ENCODE measurements around the gene DCDC2. TPM values are rescaled to one million over a fixed set of nuclear protein-coding genes. Genes with fewer than 3 reads are reported as not detected.

The DCDC2 gene
- total RNA-seq, 2 experiments from 2014 or later = not detected

GRCh38 chr6:24195836-24196597 is 161.8 kb downstream of the DCDC2 start:
- no peaks in the 10 kb centered on the region for H3K4me1 Mint-ChIP-seq
- no peak overlapping the region for H3K4me3 Mint-ChIP-seq
- H3K27me3 Mint-ChIP-seq = peaks cover 16% of the 10 kb centered on the region
- H3K9me3 Mint-ChIP-seq = no peaks in the 10 kb centered on the region
- H3K27ac Mint-ChIP-seq = no peak overlapping the region
- DNase-seq = no peak
- H3K36me3 Mint-ChIP-seq (ENCODE audit: low read depth) = no peaks in the 10 kb centered on the region
- ChIA-PET POLR2A (no interaction called here), CTCF (interaction anchor here (0.7 kb wide), 1 partner anchor 74 kb away, joined by 4 read pairs; no protein-coding TSS in a partner anchor)

GRCh38 chr6:24194978-24195700 is 162.7 kb downstream of the DCDC2 start:
- POLR2A ChIA-PET = no interaction called here
- no peak for DNase-seq
- CTCF ChIA-PET = interaction anchor here (0.7 kb wide), 1 partner anchor 73 kb away, joined by 4 read pairs; no protein-coding TSS in a partner anchor
- H3K4me1 Mint-ChIP-seq = no peaks in the 10 kb centered on the region
- peaks cover 15% of the 10 kb centered on the region for H3K27me3 Mint-ChIP-seq
- no peak overlapping the region for H3K4me3 Mint-ChIP-seq
- H3K36me3 Mint-ChIP-seq (ENCODE audit: low read depth) = no peaks in the 10 kb centered on the region
- H3K9me3 Mint-ChIP-seq = no peaks in the 10 kb centered on the region
- H3K27ac Mint-ChIP-seq = no peak overlapping the region

GRCh38 chr6:24193364-24193763 is 164.5 kb downstream of the DCDC2 start:
- Mint-ChIP-seq H3K4me3 (no peak overlapping the region), H3K36me3 (ENCODE audit: low read depth) (no peaks in the 10 kb centered on the region), H3K27ac (no peak overlapping the region), H3K27me3 (peaks cover 13% of the 10 kb centered on the region), H3K4me1 (no peaks in the 10 kb centered on the region), H3K9me3 (no peaks in the 10 kb centered on the region)
- DNase-seq = no peak
- ChIA-PET CTCF (no interaction called here), POLR2A (no interaction called here)

- POLR2A ChIA-PET = no interaction called here
- Mint-ChIP-seq H3K36me3 (ENCODE audit: low read depth) (no peaks in the 10 kb centered on the region), H3K9me3 (no peaks in the 10 kb centered on the region)
Measured at GRCh38 chr6:24191346-24191745, 166.5 kb downstream of the DCDC2 start.

GRCh38 chr6:24188578-24189080 is 169.2 kb downstream of the DCDC2 start:
- no peaks in the 10 kb centered on the region for H3K9me3 Mint-ChIP-seq
- ChIA-PET POLR2A (no interaction called here), CTCF (no interaction called here)
- peaks cover 13% of the 10 kb centered on the region for H3K27me3 Mint-ChIP-seq
- H3K4me1 Mint-ChIP-seq = no peaks in the 10 kb centered on the region
- no peaks in the 10 kb centered on the region for H3K36me3 Mint-ChIP-seq (ENCODE audit: low read depth)
- no peak overlapping the region for H3K4me3 Mint-ChIP-seq
- no peak for DNase-seq
- H3K27ac Mint-ChIP-seq = no peak overlapping the region

More at GRCh38 chr6:24191346-24191745, 166.5 kb downstream of the DCDC2 start:
- CTCF ChIA-PET = no interaction called here
- Mint-ChIP-seq H3K4me1 (no peaks in the 10 kb centered on the region), H3K27ac (no peak overlapping the region), H3K27me3 (peaks cover 13% of the 10 kb centered on the region), H3K4me3 (no peak overlapping the region)
- no peak for DNase-seq

- Mint-ChIP-seq H3K4me3 (no peak overlapping the region), H3K9me3 (no peaks in the 10 kb centered on the region), H3K36me3 (ENCODE audit: low read depth) (no peaks in the 10 kb centered on the region), H3K27ac (no peak overlapping the region), H3K27me3 (peaks cover 9% of the 10 kb centered on the region), H3K4me1 (no peaks in the 10 kb centered on the region)
- no peak for DNase-seq
- POLR2A ChIA-PET = no interaction called here
- CTCF ChIA-PET = no interaction called here
Measured at GRCh38 chr6:24187965-24188577, 169.8 kb downstream of the DCDC2 start.

- ChIA-PET CTCF (no interaction called here), POLR2A (no interaction called here)
- no peak for DNase-seq
- no peaks in the 10 kb centered on the region for H3K27me3 Mint-ChIP-seq
- H3K9me3 Mint-ChIP-seq = no peaks in the 10 kb centered on the region
- no peaks in the 10 kb centered on the region for H3K36me3 Mint-ChIP-seq (ENCODE audit: low read depth)
- H3K27ac Mint-ChIP-seq = no peak overlapping the region
- no peaks in the 10 kb centered on the region for H3K4me1 Mint-ChIP-seq
- no peak overlapping the region for H3K4me3 Mint-ChIP-seq
Measured at GRCh38 chr6:24186349-24186748, 171.5 kb downstream of the DCDC2 start.

- ChIA-PET POLR2A (no interaction called here), CTCF (no interaction called here)
- H3K9me3 Mint-ChIP-seq = no peaks in the 10 kb centered on the region
- no peaks in the 10 kb centered on the region for H3K27me3 Mint-ChIP-seq
- no peak overlapping the region for H3K4me3 Mint-ChIP-seq
- H3K27ac Mint-ChIP-seq = no peak overlapping the region
- no peaks in the 10 kb centered on the region for H3K36me3 Mint-ChIP-seq (ENCODE audit: low read depth)
- H3K4me1 Mint-ChIP-seq = no peaks in the 10 kb centered on the region
- no peak for DNase-seq
Measured at GRCh38 chr6:24183584-24183983, 174.3 kb downstream of the DCDC2 start.

GRCh38 chr6:24157886-24158285 is 200.0 kb downstream of the DCDC2 start:
- H3K4me1 Mint-ChIP-seq = no peaks in the 10 kb centered on the region
- H3K27ac Mint-ChIP-seq = no peak overlapping the region
- ChIA-PET POLR2A (no interaction called here), CTCF (interaction anchor here (1.4 kb wide), 1 partner anchor 26 kb away, joined by 6 read pairs; no protein-coding TSS in a partner anchor)
- no peaks in the 10 kb centered on the region for H3K36me3 Mint-ChIP-seq (ENCODE audit: low read depth)
- no peak overlapping the region for H3K4me3 Mint-ChIP-seq
- peaks cover 1% of the 10 kb centered on the region for H3K27me3 Mint-ChIP-seq
- no peak for DNase-seq
- no peaks in the 10 kb centered on the region for H3K9me3 Mint-ChIP-seq

GRCh38 chr6:24154121-24154520 is 203.7 kb downstream of the DCDC2 start:
- CTCF ChIA-PET = no interaction called here
- H3K36me3 Mint-ChIP-seq (ENCODE audit: low read depth) = no peaks in the 10 kb centered on the region
- no peaks in the 10 kb centered on the region for H3K27me3 Mint-ChIP-seq

GRCh38 chr6:24152014-24152413 is 205.8 kb downstream of the DCDC2 start:
- DNase-seq = no peak
- H3K4me1 Mint-ChIP-seq = no peaks in the 10 kb centered on the region
- ChIA-PET CTCF (interaction anchor here (0.6 kb wide), 1 partner anchor 453 kb away, joined by 5 read pairs; no protein-coding TSS in a partner anchor), POLR2A (no interaction called here)
- no peaks in the 10 kb centered on the region for H3K36me3 Mint-ChIP-seq (ENCODE audit: low read depth)
- H3K4me3 Mint-ChIP-seq = no peak overlapping the region
- no peaks in the 10 kb centered on the region for H3K27me3 Mint-ChIP-seq
- H3K9me3 Mint-ChIP-seq = no peaks in the 10 kb centered on the region
- H3K27ac Mint-ChIP-seq = no peak overlapping the region

More at GRCh38 chr6:24154121-24154520, 203.7 kb downstream of the DCDC2 start:
- Mint-ChIP-seq H3K27ac (no peak overlapping the region), H3K4me3 (no peak overlapping the region), H3K4me1 (no peaks in the 10 kb centered on the region), H3K9me3 (no peaks in the 10 kb centered on the region)
- POLR2A ChIA-PET = no interaction called here
- no peak for DNase-seq

- Mint-ChIP-seq H3K4me1 (no peaks in the 10 kb centered on the region), H3K27me3 (no peaks in the 10 kb centered on the region), H3K36me3 (ENCODE audit: low read depth) (no peaks in the 10 kb centered on the region), H3K4me3 (no peak overlapping the region), H3K27ac (no peak overlapping the region), H3K9me3 (no peaks in the 10 kb centered on the region)
- DNase-seq = no peak
- ChIA-PET CTCF (no interaction called here), POLR2A (no interaction called here)
Measured at GRCh38 chr6:24149836-24150235, 208.0 kb downstream of the DCDC2 start.

GRCh38 chr6:24149296-24149695 is 208.6 kb downstream of the DCDC2 start:
- H3K36me3 Mint-ChIP-seq (ENCODE audit: low read depth) = no peaks in the 10 kb centered on the region
- CTCF ChIA-PET = no interaction called here
- POLR2A ChIA-PET = no interaction called here
- H3K27ac Mint-ChIP-seq = no peak overlapping the region
- H3K4me1 Mint-ChIP-seq = no peaks in the 10 kb centered on the region
- no peak overlapping the region for H3K4me3 Mint-ChIP-seq
- no peak for DNase-seq
- no peaks in the 10 kb centered on the region for H3K9me3 Mint-ChIP-seq
- no peaks in the 10 kb centered on the region for H3K27me3 Mint-ChIP-seq
